Erythroblast (primary cell): ENCODE data around the gene WDR20.

Experiments used
- GATA1 ChIP-seq: IDR thresholded peaks from 2 replicates; pipeline ENCODE4 v1.6.1; 2011; ENCODE audit warnings: low read depth, mild to moderate bottlenecking, control low read depth, low read length, moderate library complexity
- POLR2A ChIP-seq: IDR thresholded peaks from 2 replicates; pipeline ENCODE4 v1.6.1; 2011; ENCODE audit warnings: mild to moderate bottlenecking, low read length

GRCh38 chr14:102140027-102140749, 491 bp downstream of the WDR20 start:
- TF ChIP-seq POLR2A (peak; percentile 55), GATA1 (no peak)
